Skeletal muscle tissue (tissue), 4 donors: ENCODE results near the gene GBP5. TPM values are rescaled to one million over a fixed set of nuclear protein-coding genes. Genes with fewer than 3 reads are reported as not detected.
"Not testable (repeated sequence)": the region's sequence is repeated elsewhere in the genome, so short reads cannot be mapped to it uniquely, and the experiment has no call there.

Experiments
- H3K27ac ChIP-seq: one replicate; pipeline ENCODE4 v1.7.0; 2013; ENCODE audit warnings: mild to moderate bottlenecking, low read depth, low read length, inconsistent platforms
- H3K27me3 ChIP-seq, 3 donors: one replicate each; pipeline ENCODE4 v1.7.0; 2013; ENCODE audit warnings: low read length in 3 of 3; ENCODE audit not compliant: control insufficient read depth in 3 of 3, insufficient read depth in 3 of 3
- H3K36me3 ChIP-seq, 3 donors: one replicate each; pipeline ENCODE4 v1.7.0; 2013; ENCODE audit warnings: low read length in 3 of 3; ENCODE audit not compliant: control insufficient read depth in 3 of 3, insufficient read depth in 3 of 3
- H3K4me1 ChIP-seq, 3 donors: one replicate each; pipeline ENCODE4 v1.7.0; 2013; ENCODE audit warnings: low read length in 3 of 3, mild to moderate bottlenecking in 3 of 3; ENCODE audit not compliant: control insufficient read depth in 3 of 3, insufficient read depth in 3 of 3
- H3K4me3 ChIP-seq, 3 donors: one replicate each; pipeline ENCODE4 v1.7.0; 2013; ENCODE audit warnings: low read length in 3 of 3
- H3K9ac ChIP-seq, 3 donors: one replicate each; pipeline ENCODE4 v1.7.0; 2013; ENCODE audit warnings: low read length in 3 of 3, mild to moderate bottlenecking in 3 of 3, moderate library complexity in 2 of 3, low read depth in 1 of 3
- H3K9me3 ChIP-seq, 3 donors: one replicate each; pipeline ENCODE4 v1.7.0; 2013; ENCODE audit warnings: low read length in 3 of 3; ENCODE audit not compliant: control insufficient read depth in 3 of 3
- total RNA-seq: library from RNA; depleted of rRNA; stranded (reverse); fragments of >200 nt; gene quantifications from one replicate; pipeline ENCODE4 v1.2.3, GENCODE V29; 2014
- donor health status: Osteomylitis.

GBP5 gene
- total RNA-seq, 1 donor from 2014 or later, result 0.52 TPM

- no peaks in the 10 kb centered on the region for H3K27me3 ChIP-seq
- H3K27ac ChIP-seq, result no peak overlapping the region
- H3K4me1 ChIP-seq, result peaks cover 0 to under 1% (median 0%) of the 10 kb centered on the region in 3 donors
- H3K9me3 ChIP-seq, result no peaks in the 10 kb centered on the region
- H3K4me3 ChIP-seq, result no peak overlapping the region
- H3K36me3 ChIP-seq, result no peaks in the 10 kb centered on the region
- H3K9ac ChIP-seq, result no peak overlapping the region
These were observed 3.4 kb downstream of the GBP5 start for GRCh38 chr1:89269277-89269676.

GRCh38 chr1:89262643-89263042 lies 10.0 kb downstream of the GBP5 start:
- no peak overlapping the region for H3K9ac ChIP-seq
- no peaks in the 10 kb centered on the region for H3K27me3 ChIP-seq
- H3K27ac ChIP-seq, result no peak overlapping the region
- H3K9me3 ChIP-seq, result no peaks in the 10 kb centered on the region
- H3K36me3 ChIP-seq, result no peaks in the 10 kb centered on the region
- H3K4me1 ChIP-seq, result peaks cover 17 to 29% (median 24%) of the 10 kb centered on the region in 3 donors
- no peak overlapping the region for H3K4me3 ChIP-seq

- H3K4me3 ChIP-seq, result peak overlapping the region; percentile 52 to 62 (median 61)
- peaks cover 17 to 29% (median 24%) of the 10 kb centered on the region in 3 donors for H3K4me1 ChIP-seq
These were observed 10.6 kb downstream of the GBP5 start for GRCh38 chr1:89261926-89262515.

GRCh38 chr1:89260566-89261255 lies 11.9 kb downstream of the GBP5 start:
- Histone ChIP-seq H3K4me1 (peaks cover 17 to 29% (median 24%) of the 10 kb centered on the region in 3 donors), H3K9me3 (no peaks in the 10 kb centered on the region), H3K36me3 (no peaks in the 10 kb centered on the region), H3K27ac (no peak overlapping the region), H3K4me3 (peak overlapping the region in 1 of 3 donors; percentile 44), H3K9ac (peak overlapping the region in 1 of 3 donors; percentile 18), H3K27me3 (no peaks in the 10 kb centered on the region)

More at GRCh38 chr1:89261926-89262515, 10.6 kb downstream of the GBP5 start:
- no peaks in the 10 kb centered on the region for H3K9me3 ChIP-seq
- no peaks in the 10 kb centered on the region for H3K27me3 ChIP-seq
- no peak overlapping the region for H3K27ac ChIP-seq
- peak overlapping the region; percentile 14 to 42 (median 26) for H3K9ac ChIP-seq
- H3K36me3 ChIP-seq, result no peaks in the 10 kb centered on the region

- Histone ChIP-seq H3K27ac (no peak overlapping the region), H3K4me3 (no peak overlapping the region), H3K4me1 (peaks cover 17 to 29% (median 24%) of the 10 kb centered on the region in 3 donors)
These were observed 12.6 kb downstream of the GBP5 start for GRCh38 chr1:89260042-89260441.

GRCh38 chr1:89259283-89259971 lies 13.2 kb downstream of the GBP5 start:
- Histone ChIP-seq H3K9ac (no peak overlapping the region), H3K4me3 (no peak overlapping the region), H3K27me3 (no peaks in the 10 kb centered on the region), H3K36me3 (no peaks in the 10 kb centered on the region), H3K9me3 (no peaks in the 10 kb centered on the region), H3K27ac (no peak overlapping the region), H3K4me1 (peaks cover 17 to 29% (median 24%) of the 10 kb centered on the region in 3 donors)

More at GRCh38 chr1:89260042-89260441, 12.6 kb downstream of the GBP5 start:
- no peaks in the 10 kb centered on the region for H3K9me3 ChIP-seq
- no peaks in the 10 kb centered on the region for H3K36me3 ChIP-seq
- no peak overlapping the region for H3K9ac ChIP-seq
- H3K27me3 ChIP-seq, result no peaks in the 10 kb centered on the region

- H3K27ac ChIP-seq, result no peak overlapping the region
- H3K36me3 ChIP-seq, result no peaks in the 10 kb centered on the region
- no peak overlapping the region for H3K9ac ChIP-seq
- H3K9me3 ChIP-seq, result no peaks in the 10 kb centered on the region
- H3K4me1 ChIP-seq, result peaks cover 15 to 19% (median 15%) of the 10 kb centered on the region in 3 donors
- H3K4me3 ChIP-seq, result no peak overlapping the region
- H3K27me3 ChIP-seq, result no peaks in the 10 kb centered on the region
These were observed 15.6 kb downstream of the GBP5 start for GRCh38 chr1:89257041-89257440.

GRCh38 chr1:89255581-89255980 lies 17.1 kb downstream of the GBP5 start:
- H3K27ac ChIP-seq, H3K9ac ChIP-seq, H3K27me3 ChIP-seq, H3K4me1 ChIP-seq, H3K36me3 ChIP-seq, H3K4me3 ChIP-seq, H3K9me3 ChIP-seq: not testable (repeated sequence)

GRCh38 chr1:89254658-89255287 lies 17.9 kb downstream of the GBP5 start:
- Histone ChIP-seq H3K36me3 (no peaks in the 10 kb centered on the region), H3K4me3 (peak overlapping the region in 1 of 3 donors; percentile 25), H3K4me1 (peaks cover 0 to 2% (median 0%) of the 10 kb centered on the region in 3 donors), H3K27ac (no peak overlapping the region), H3K27me3 (no peaks in the 10 kb centered on the region), H3K9me3 (no peaks in the 10 kb centered on the region), H3K9ac (no peak overlapping the region)
